ENCODE measurements around the gene SLC24A4. TPM values are rescaled to one million over a fixed set of nuclear protein-coding genes. Genes with fewer than 3 reads are reported as not detected.

The SLC24A4 gene
- total RNA-seq, 6 donors from 2014 or later, result 0.49 to 5.7 (median 2.0) TPM

GRCh38 chr14:92277031-92277430 lies 45.9 kb upstream of the SLC24A4 start:
- Histone ChIP-seq H3K27ac (no peak overlapping the region), H3K4me3 (no peak overlapping the region), H3K36me3 (no peaks in the 10 kb centered on the region), H3K9me3 (no peaks in the 10 kb centered on the region), H3K4me1 (no peaks in the 10 kb centered on the region), H3K27me3 (no peaks in the 10 kb centered on the region)
- 83 to 90% methylated on average over 5 of the region's 5 CpGs for WGBS, 2 donors
- no peak for DNase-seq
- TF ChIP-seq POLR2AphosphoS5 (IDR thresholded peaks at IDR 0.05) (no peak), CTCF (IDR thresholded peaks at IDR 0.05) (no peak), EP300 (IDR thresholded peaks at IDR 0.05) (no peak), POLR2A (IDR thresholded peaks at IDR 0.05) (no peak)
- ATAC-seq (ENCODE audit: low FRiP score in 2 of 2), result no peak

- TF ChIP-seq EP300 (IDR thresholded peaks at IDR 0.05) (no peak), CTCF (IDR thresholded peaks at IDR 0.05) (no peak), POLR2A (IDR thresholded peaks at IDR 0.05) (no peak), POLR2AphosphoS5 (IDR thresholded peaks at IDR 0.05) (no peak)
- no peak for ATAC-seq (ENCODE audit: low FRiP score in 2 of 2)
- H3K4me1 ChIP-seq, result no peaks in the 10 kb centered on the region
Observed at GRCh38 chr14:92280554-92281262, 42.3 kb upstream of the SLC24A4 start.

GRCh38 chr14:92282669-92283068 lies 40.3 kb upstream of the SLC24A4 start:
- Histone ChIP-seq H3K27ac (no peak overlapping the region), H3K36me3 (no peaks in the 10 kb centered on the region), H3K4me1 (no peaks in the 10 kb centered on the region), H3K4me3 (no peak overlapping the region), H3K9me3 (no peaks in the 10 kb centered on the region), H3K27me3 (no peaks in the 10 kb centered on the region)
- TF ChIP-seq EP300 (IDR thresholded peaks at IDR 0.05) (no peak), POLR2AphosphoS5 (IDR thresholded peaks at IDR 0.05) (no peak), POLR2A (IDR thresholded peaks at IDR 0.05) (no peak)
- DNase-seq (no peak), ATAC-seq (ENCODE audit: low FRiP score in 2 of 2) (no peak)
- WGBS, 2 donors, result 98 to 100% methylated on average over 2 of the region's 2 CpGs

More at GRCh38 chr14:92280554-92281262, 42.3 kb upstream of the SLC24A4 start:
- no peaks in the 10 kb centered on the region for H3K27me3 ChIP-seq
- H3K4me3 ChIP-seq, result no peak overlapping the region
- 79 to 82% methylated on average over 4 of the region's 4 CpGs for WGBS, 2 donors
- no peaks in the 10 kb centered on the region for H3K36me3 ChIP-seq
- H3K27ac ChIP-seq, result no peak overlapping the region
- no peaks in the 10 kb centered on the region for H3K9me3 ChIP-seq
- DNase-seq, result no peak

GRCh38 chr14:92285311-92285710 lies 37.7 kb upstream of the SLC24A4 start:
- Histone ChIP-seq H3K4me1 (no peaks in the 10 kb centered on the region), H3K27me3 (no peaks in the 10 kb centered on the region), H3K4me3 (no peak overlapping the region), H3K27ac (no peak overlapping the region), H3K9me3 (no peaks in the 10 kb centered on the region), H3K36me3 (no peaks in the 10 kb centered on the region)
- TF ChIP-seq EP300 (IDR thresholded peaks at IDR 0.05) (no peak), CTCF (IDR thresholded peaks at IDR 0.05) (no peak), POLR2AphosphoS5 (IDR thresholded peaks at IDR 0.05) (no peak), POLR2A (IDR thresholded peaks at IDR 0.05) (no peak)
- DNase-seq (no peak), ATAC-seq (ENCODE audit: low FRiP score in 2 of 2) (no peak)
- WGBS, 2 donors, result 83 to 86% methylated on average over 3 of the region's 3 CpGs

GRCh38 chr14:92287987-92288386 lies 35.0 kb upstream of the SLC24A4 start:
- H3K4me3 ChIP-seq, result no peak overlapping the region
- no peak overlapping the region for H3K27ac ChIP-seq
- WGBS, 2 donors, result 86 to 88% methylated on average over 2 to 10 of the region's 10 CpGs
- no peaks in the 10 kb centered on the region for H3K36me3 ChIP-seq
- DNase-seq, result peak in 1 of 2 donors; percentile 58
- H3K27me3 ChIP-seq, result no peaks in the 10 kb centered on the region
- no peaks in the 10 kb centered on the region for H3K4me1 ChIP-seq
- H3K9me3 ChIP-seq, result no peaks in the 10 kb centered on the region
- TF ChIP-seq POLR2A (IDR thresholded peaks at IDR 0.05) (no peak), POLR2AphosphoS5 (IDR thresholded peaks at IDR 0.05) (no peak), CTCF (IDR thresholded peaks at IDR 0.05) (no peak), EP300 (IDR thresholded peaks at IDR 0.05) (no peak)
- peak in 1 of 2 donors; percentile 8 for ATAC-seq (ENCODE audit: low FRiP score in 2 of 2)

Measured in upper lobe of left lung (tissue), 6 donors.